Kidney glomerular epithelial cell (primary cell): ENCODE data around the gene LRRN4.

Experiments used
- DNase-seq: peaks from one replicate; lab custom pipeline; 2025; lab: John Stamatoyannopoulos, UW

LRRN4 gene

GRCh38 chr20:6053776-6054688 is at the start of gene LRRN4:
Gene LRRN4, minus strand, starts transcription at chr20:6054060. Its CDS starts 1,261 bp downstream, at chr20:6052799.
- peak; percentile 98 for DNase-seq

GRCh38 chr20:6103301-6103700 is 49.4 kb upstream of the LRRN4 start:
- DNase-seq, result no peak

GRCh38 chr20:6101346-6101745 is 47.5 kb upstream of the LRRN4 start:
- DNase-seq, result no peak

GRCh38 chr20:6100246-6100645 is 46.4 kb upstream of the LRRN4 start:
- no peak for DNase-seq

- DNase-seq, result no peak
Measured at GRCh38 chr20:6099819-6100218, 46.0 kb upstream of the LRRN4 start.

GRCh38 chr20:6095409-6095808 is 41.5 kb upstream of the LRRN4 start:
- DNase-seq, result no peak

- DNase-seq, result no peak
Measured at GRCh38 chr20:6094565-6094964, 40.7 kb upstream of the LRRN4 start.

- DNase-seq, result no peak
Measured at GRCh38 chr20:6094063-6094462, 40.2 kb upstream of the LRRN4 start.

GRCh38 chr20:6091661-6092060 is 37.8 kb upstream of the LRRN4 start:
- DNase-seq, result no peak

GRCh38 chr20:6086868-6087267 is 33.0 kb upstream of the LRRN4 start:
- no peak for DNase-seq

GRCh38 chr20:6083926-6084325 is 30.1 kb upstream of the LRRN4 start:
- no peak for DNase-seq

- DNase-seq, result peak; percentile 7
Measured at GRCh38 chr20:6081236-6081635, 27.4 kb upstream of the LRRN4 start.

GRCh38 chr20:6079016-6079415 is 25.2 kb upstream of the LRRN4 start:
- no peak for DNase-seq

GRCh38 chr20:6075428-6076219 is 21.8 kb upstream of the LRRN4 start:
- DNase-seq, result no peak

GRCh38 chr20:6074784-6075183 is 20.9 kb upstream of the LRRN4 start:
- DNase-seq, result no peak

GRCh38 chr20:6074145-6074561 is 20.3 kb upstream of the LRRN4 start:
- no peak for DNase-seq

GRCh38 chr20:6070829-6071695 is 17.2 kb upstream of the LRRN4 start:
- no peak for DNase-seq

GRCh38 chr20:6069669-6070068 is 15.8 kb upstream of the LRRN4 start:
- no peak for DNase-seq

GRCh38 chr20:6067763-6068318 is 14.0 kb upstream of the LRRN4 start:
- DNase-seq, result no peak

- no peak for DNase-seq
Measured at GRCh38 chr20:6066582-6066981, 12.7 kb upstream of the LRRN4 start.

GRCh38 chr20:6061544-6061943 is 7.7 kb upstream of the LRRN4 start:
- no peak for DNase-seq

- no peak for DNase-seq
Measured at GRCh38 chr20:6060213-6060612, 6.4 kb upstream of the LRRN4 start.
